ENCODE data around the gene LYL1.

The LYL1 gene

GRCh38 chr19:13073263-13073662, 29.4 kb downstream of the LYL1 start:
- no peak for DNase-seq (ENCODE audit: low read depth)

GRCh38 chr19:13072188-13072908, 30.3 kb downstream of the LYL1 start:
- no peak for DNase-seq (ENCODE audit: low read depth)

GRCh38 chr19:13071444-13072187, 31.0 kb downstream of the LYL1 start:
- DNase-seq (ENCODE audit: low read depth): no peak

- DNase-seq (ENCODE audit: low read depth): no peak
Observed at GRCh38 chr19:13070425-13071140, 32.1 kb downstream of the LYL1 start.

- DNase-seq (ENCODE audit: low read depth): no peak
Observed at GRCh38 chr19:13069415-13070359, 33.0 kb downstream of the LYL1 start.

- DNase-seq (ENCODE audit: low read depth): no peak
Observed at GRCh38 chr19:13068085-13068846, 34.4 kb downstream of the LYL1 start.

GRCh38 chr19:13066933-13067807, 35.5 kb downstream of the LYL1 start:
- no peak for DNase-seq (ENCODE audit: low read depth)

GRCh38 chr19:13066226-13066625, 36.4 kb downstream of the LYL1 start:
- DNase-seq (ENCODE audit: low read depth): no peak

- DNase-seq (ENCODE audit: low read depth): no peak
Observed at GRCh38 chr19:13064092-13064489, 38.6 kb downstream of the LYL1 start.

GRCh38 chr19:13063461-13064091, 39.1 kb downstream of the LYL1 start:
- DNase-seq (ENCODE audit: low read depth): no peak

- no peak for DNase-seq (ENCODE audit: low read depth)
Observed at GRCh38 chr19:13062317-13062716, 40.3 kb downstream of the LYL1 start.

GRCh38 chr19:13060964-13061927, 41.4 kb downstream of the LYL1 start:
- DNase-seq (ENCODE audit: low read depth): peak; percentile 67

GRCh38 chr19:13060233-13060963, 42.3 kb downstream of the LYL1 start:
- DNase-seq (ENCODE audit: low read depth): no peak

GRCh38 chr19:13058951-13059660, 43.6 kb downstream of the LYL1 start:
- no peak for DNase-seq (ENCODE audit: low read depth)

GRCh38 chr19:13057744-13058143, 44.9 kb downstream of the LYL1 start:
- DNase-seq (ENCODE audit: low read depth): no peak

- DNase-seq (ENCODE audit: low read depth): no peak
Observed at GRCh38 chr19:13057147-13057572, 45.5 kb downstream of the LYL1 start.

Measured in activated T-cell treated with anti-CD3 and anti-CD28 coated beads for 24 hours (primary cell).